ENCODE data around the gene GRIK3.
"Not testable (repeated sequence)": the region's sequence is repeated elsewhere in the genome, so short reads cannot be mapped to it uniquely, and the experiment has no call there.

Gene GRIK3

GRCh38 chr1:36776948-36777831 is 257.1 kb downstream of the GRIK3 start:
- DNase-seq, result no peak

DNA sequence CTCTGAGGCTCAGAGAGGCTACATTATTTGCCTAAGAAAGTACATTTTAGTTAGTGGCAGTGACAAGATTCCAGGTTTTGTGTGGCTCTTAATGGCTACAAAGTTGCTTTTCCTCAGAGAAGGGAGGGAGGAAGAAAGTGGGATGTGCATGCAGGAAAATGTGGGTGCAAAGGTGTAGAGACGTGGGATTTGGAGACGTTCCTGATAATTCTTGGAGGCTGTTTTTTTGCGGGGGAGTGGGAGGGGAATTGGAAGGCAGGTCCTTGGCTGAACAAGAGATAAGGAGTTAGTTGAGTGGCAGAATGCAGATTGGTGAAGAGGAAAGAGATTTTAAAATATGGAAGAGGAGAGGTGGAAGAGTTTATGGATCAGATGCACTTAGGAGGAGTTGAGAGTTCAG is 258.1 kb downstream of the GRIK3 start:
- no peak for DNase-seq

DNA sequence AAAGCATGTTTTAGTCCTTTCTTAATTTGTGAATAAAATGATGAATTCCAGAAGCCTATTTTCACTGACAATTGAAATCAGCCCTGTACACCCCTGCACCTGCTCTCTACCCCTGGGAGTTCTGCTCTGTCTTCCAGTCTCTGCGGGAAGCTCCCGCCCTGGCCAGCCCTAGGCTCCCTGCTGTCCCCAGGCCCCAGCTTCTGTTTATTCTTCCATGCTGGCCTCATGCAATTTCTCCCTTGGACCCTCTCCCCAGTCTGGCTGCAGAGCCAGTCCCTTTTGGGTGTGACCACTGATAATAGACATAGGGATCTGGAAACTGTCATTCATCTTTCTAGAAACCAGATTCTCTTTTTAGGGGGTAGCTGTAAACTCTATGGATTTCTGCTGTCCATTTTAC is 258.6 kb downstream of the GRIK3 start:
- no peak for DNase-seq

DNA sequence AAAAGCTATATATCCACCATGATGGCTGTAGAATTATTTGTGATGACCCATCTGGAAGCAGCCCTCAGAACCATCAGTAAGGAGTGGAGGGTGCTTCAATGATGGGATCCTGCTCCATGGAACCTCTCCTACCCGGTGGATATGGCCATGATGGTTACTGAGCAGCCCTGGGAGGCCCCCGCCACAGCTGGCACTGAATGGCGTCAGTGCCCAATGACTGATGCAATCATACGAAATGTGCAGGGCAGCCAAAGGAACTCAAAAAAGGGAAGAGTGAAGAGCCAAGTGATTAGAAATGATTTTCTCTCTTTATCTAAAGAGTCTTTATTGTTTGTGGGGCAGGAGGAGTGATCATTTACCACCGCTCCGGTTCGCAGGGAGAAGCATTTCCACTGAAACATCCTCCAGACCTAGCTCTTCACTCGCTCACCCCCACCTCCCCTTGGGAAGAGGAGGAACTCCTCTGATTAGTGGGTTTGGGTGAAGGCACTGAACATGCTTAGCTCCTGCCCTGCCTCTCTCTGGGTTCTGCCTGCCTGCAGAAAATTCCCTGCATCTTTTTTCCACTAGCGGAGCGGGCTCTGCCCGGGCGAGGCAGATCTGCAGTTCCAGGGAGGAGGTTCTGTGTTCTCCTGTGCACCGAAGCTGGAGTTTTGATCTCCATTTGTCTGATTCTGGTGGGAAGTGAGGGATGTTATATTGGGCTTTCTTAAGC is 260.3 kb downstream of the GRIK3 start:
- no peak for DNase-seq

GRCh38 chr1:36772647-36773495 is 261.4 kb downstream of the GRIK3 start:
- DNase-seq, result no peak

GRCh38 chr1:36771660-36772284 is 262.5 kb downstream of the GRIK3 start:
- DNase-seq, result no peak

- DNase-seq, result no peak
These were observed 263.1 kb downstream of the GRIK3 start for GRCh38 chr1:36771240-36771639.

GRCh38 chr1:36769886-36770830 is 264.2 kb downstream of the GRIK3 start:
- no peak for DNase-seq

DNA sequence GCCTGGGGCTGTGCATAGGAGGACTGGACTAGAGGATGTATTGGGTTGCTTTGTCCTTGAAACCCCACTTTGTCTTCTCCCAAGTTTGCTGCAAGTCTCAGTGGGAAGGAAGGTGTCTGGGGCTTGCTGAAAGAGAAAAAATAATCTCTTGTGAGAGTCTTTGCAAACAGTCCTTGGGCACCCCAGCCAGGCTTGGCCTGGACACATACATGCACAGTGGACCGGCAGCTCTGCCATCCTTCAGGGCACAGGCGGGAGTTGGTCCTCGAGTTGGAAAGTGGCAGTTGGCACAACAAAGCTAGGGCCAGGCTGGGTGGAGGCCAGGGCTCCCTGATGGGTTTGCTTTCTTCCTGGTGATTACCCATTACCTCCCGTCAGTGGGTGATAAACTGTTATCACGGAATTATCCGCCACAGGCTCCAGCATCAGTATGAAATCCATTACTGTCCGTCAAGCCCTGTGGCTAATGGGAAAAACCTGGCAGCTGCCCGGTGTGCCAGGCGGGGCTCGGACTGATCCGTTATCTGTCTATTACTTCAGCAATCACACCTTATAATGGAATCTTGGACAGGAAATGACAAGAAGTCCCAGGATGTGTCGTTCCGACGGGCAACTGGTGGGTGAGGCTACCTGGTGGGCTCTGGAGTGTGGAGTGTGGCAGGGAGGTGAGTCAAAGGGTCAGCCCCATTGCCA is 265.7 kb downstream of the GRIK3 start:
- no peak for DNase-seq

- not testable (repeated sequence) for DNase-seq
These were observed 266.9 kb downstream of the GRIK3 start for GRCh38 chr1:36767429-36767828.

DNA sequence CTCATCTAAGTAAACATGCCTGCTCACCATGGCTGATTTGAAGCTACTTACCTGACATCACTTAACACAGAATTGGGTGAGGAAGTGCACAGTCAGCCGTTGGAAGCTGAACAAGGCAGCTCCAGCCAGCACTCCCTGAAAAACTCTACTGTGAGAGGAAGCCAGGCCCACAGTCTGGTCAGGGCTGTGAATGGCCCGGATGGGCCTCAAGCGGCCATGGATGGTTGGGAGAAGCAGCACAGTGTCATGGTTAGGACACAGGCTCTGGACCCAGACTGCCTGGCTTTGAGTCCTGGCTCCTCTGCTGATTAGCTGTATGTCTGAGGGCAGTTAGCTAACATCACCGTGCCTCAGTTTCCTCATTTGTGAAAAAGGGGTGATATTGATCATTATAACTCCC is 267.8 kb downstream of the GRIK3 start:
- no peak for DNase-seq

DNA sequence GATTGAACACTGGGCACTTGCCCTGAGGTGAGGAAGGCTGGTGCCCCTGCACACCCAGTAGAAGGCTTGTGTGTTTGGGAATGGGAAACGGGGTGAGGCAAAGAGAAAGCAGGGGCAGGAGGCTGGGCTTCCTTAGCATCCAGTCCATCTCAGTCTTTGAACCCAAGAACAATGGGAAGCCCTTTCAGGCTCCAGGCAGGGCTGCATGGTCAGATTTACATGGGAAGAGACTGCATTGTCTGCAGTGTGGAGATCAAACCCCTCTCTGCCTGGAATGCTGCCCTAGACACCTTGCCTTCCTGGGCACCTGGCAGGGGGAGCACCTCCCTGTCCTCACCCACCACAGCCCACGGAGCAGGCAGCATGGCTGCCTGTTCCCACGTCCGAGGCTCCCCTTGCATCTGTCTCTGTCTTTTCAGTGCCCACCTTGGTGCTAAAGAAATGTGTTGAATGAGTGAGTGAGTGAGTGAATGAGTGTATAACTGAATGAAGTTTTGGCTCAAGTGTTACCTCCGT is 268.5 kb downstream of the GRIK3 start:
- DNase-seq, result no peak

- no peak for DNase-seq
These were observed 269.5 kb downstream of the GRIK3 start for GRCh38 chr1:36764798-36765197.

- no peak for DNase-seq
These were observed 270.5 kb downstream of the GRIK3 start for GRCh38 chr1:36763771-36764170.

DNA sequence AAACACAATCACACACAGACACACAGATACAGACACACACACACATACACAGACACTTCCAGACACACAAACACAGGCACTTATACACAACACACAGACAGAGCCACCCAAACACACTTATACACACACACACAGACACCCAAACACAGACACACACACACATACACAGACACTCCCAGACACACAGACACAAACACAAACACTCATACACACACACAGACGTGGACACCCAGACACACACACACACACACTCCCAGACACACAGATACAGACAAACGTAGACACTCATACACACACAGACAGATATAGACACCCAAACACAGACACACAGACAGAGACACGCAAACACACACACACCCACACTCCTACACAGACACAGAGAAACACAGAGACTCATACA is 272.1 kb downstream of the GRIK3 start:
- no peak for DNase-seq

DNA sequence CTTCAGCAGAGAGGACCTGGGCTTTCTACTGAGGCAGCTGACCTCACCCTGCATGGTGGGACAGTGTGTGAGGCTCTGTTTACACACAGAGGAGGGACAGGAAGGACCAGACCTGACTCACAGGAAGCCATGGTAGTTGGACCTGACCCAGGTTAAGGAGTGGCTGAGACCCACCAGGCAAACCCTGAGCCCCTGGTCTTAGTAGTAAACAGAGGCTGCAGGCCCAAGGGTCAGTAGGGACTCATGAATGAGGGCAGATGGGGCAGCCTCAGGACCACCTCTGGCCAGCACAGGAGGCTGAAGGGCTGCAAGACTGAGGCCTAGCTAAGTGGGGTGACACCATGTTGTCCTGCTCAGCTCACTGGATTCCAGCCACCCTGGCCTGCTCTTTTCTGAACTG is 273.2 kb downstream of the GRIK3 start:
- no peak for DNase-seq

DNA sequence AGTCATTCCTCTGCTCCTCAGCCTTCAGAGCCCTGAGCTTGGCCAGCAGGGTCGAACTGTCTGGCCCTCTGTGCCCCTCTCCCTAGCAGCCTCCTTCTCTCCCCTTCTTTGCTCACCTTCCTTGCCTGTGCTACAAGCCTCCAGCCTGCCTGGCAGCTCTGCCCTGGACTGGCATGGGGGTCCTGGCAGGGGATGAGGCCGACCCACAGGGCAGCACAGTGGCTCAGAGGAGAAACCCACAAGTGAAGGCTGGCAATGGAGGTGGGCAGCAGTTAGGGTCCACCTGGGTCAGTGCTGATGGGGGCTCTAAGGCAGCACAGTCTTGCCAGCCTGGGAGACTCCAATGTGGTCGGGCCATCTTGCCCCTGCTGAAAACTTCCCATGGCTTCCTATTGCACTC is 274.2 kb downstream of the GRIK3 start:
- DNase-seq, result no peak

GRCh38 chr1:36759355-36759754 is 275.0 kb downstream of the GRIK3 start:
- no peak for DNase-seq

DNA sequence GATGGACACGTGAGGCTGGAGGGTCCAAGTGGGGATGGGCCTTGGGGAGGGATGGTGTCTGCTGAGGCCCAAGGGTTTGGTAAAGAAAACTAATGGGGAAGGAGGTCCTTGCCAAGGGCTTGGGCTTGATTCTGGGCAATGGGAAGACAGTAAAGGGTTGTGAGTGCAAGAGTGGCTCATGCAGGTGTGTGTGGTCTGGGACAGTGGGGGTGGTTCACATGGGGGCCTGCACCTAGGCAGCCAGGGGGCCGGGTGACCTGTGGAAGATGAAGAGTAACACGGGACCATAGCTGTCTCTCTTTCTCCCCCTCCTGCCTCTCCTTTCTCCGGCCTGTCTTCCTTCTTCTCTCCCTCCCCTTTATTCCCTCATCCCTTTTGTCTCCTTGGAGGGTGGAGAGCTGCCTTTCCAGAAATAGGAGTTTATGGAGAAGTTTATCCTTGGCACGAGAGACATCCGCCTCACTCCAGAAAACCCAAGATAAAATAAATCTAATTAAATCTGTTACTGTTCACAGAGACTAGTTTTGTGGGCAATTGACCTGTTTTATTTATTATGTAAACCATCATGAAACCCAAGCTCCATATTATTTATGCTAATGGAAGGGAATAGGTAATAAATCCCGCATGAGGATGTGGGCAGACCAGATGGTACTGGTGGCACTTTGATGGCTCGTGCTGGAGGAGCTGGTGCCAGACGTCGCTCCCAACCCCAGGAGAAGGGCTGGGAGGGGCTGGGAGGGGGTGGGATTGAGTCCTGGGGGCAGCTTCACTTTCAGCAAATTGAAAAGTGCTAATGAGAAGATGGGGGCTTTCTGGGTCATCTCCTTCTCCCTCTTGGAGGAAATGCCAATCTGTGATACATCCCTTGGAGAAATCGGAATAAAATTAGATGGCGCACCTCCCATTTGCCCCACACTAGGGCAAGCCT is 278.7 kb downstream of the GRIK3 start:
- no peak for DNase-seq

DNA sequence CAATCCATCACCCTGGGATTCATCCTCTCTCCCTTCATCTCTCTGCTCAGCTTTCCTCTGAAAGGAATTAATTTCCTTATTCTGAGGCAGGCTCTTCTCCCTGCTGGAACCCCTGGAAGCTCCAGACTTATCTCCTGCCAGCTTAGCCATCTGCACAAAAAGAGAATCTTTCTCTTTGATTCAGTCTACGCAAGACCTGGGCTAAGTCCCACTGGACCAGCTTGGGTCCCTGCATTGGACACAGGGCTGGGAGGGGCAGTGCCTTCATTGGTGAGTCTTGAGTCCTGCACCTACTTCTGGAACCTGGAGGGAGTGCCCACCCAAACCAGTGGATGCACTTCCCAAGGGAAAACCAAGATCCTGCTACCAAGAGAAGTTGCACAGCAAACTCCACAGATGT is 279.9 kb downstream of the GRIK3 start:
- no peak for DNase-seq
